Measurements from ENCODE around the gene PCGF2. TPM values are rescaled to one million over a fixed set of nuclear protein-coding genes. Genes with fewer than 3 reads are reported as not detected.

The PCGF2 gene
- total RNA-seq (2013), result 0.17 TPM
- polyA plus RNA-seq (under 1 TPM in 1 of 3 donors, not detected in 2; 0.60 TPM), polyA minus RNA-seq (0.14 and 0.96 TPM in 2 replicates), total RNA-seq (0.12 to 7.1 (median 0.27) reads per million in 11 experiments)

GRCh38 chr17:38748149-38748891 lies at the start of gene PCGF2:
TSS of gene PCGF2 (minus strand) at chr17:38748336. CDS start at chr17:38740402, 7,934 bp downstream.
- H2AFZ ChIP-seq (ENCODE audit: insufficient read depth, low read depth, low read length, poor library complexity, severe bottlenecking), result peak within 1 kb of the TSS; percentile 84
- WGBS (ENCODE audit: insufficient coverage), result 0% methylated on average over 3 of the region's 47 CpGs
- no peak for TF ChIP-seq CTCF (IDR thresholded peaks at IDR 0.05)
- H3K79me2 ChIP-seq (ENCODE audit: insufficient read depth, low read length), result peaks cover 9% of the 10 kb centered on the region
- peaks cover 3 to 5% of the 10 kb centered on the region in 2 donors for H3K36me3 Mint-ChIP-seq
- H3K9me3 Mint-ChIP-seq, result peaks cover 0 to 21% (median 4%) of the 10 kb centered on the region in 7 donors
- intact Hi-C loops (cut with micrococcal nuclease), result no loop called here
- H3K9ac ChIP-seq (ENCODE audit: insufficient read depth, low read length, poor library complexity, severe bottlenecking), result peak within 1 kb of the TSS; percentile 56
- no peaks in the 10 kb centered on the region for H3K36me3 ChIP-seq (replicated peaks in 1 of 2; ENCODE audit: control insufficient read depth in 1 of 2, insufficient read depth in 2 of 2, low read length in 2 of 2)
- peak within 1 kb of the TSS; percentile 86 to 98 for H3K4me3 Mint-ChIP-seq
- peak within 1 kb of the TSS; percentile 56 to 98 (median 63) for H3K4me3 ChIP-seq (replicated peaks in 1 of 3; ENCODE audit: low read depth in 2 of 3, low read length in 3 of 3)
- no peak within 1 kb of the TSS for H3K27ac ChIP-seq (ENCODE audit: low read depth in 1 of 2, low read length in 2 of 2)
- peaks cover 54% of the 10 kb centered on the region for H3K4me1 Mint-ChIP-seq
- H3K9me3 ChIP-seq (replicated peaks in 1 of 2; ENCODE audit: control insufficient read depth in 1 of 2, insufficient read depth in 1 of 2, low read length in 2 of 2), result no peaks in the 10 kb centered on the region
- no peak within 1 kb of the TSS for H3K27ac Mint-ChIP-seq
- H3K4me2 ChIP-seq (replicated peaks; ENCODE audit: extremely low read depth, low read length, poor library complexity, severe bottlenecking), result peak within 1 kb of the TSS; percentile 94
- no peak for DNase-seq
- peaks cover 55 to 77% (median 61%) of the 10 kb centered on the region in 3 donors for H3K27me3 Mint-ChIP-seq (ENCODE audit: low read depth in 3 of 3)
- peaks cover 59 to 65% of the 10 kb centered on the region in 2 donors for H3K4me1 ChIP-seq (ENCODE audit: control insufficient read depth in 1 of 2, insufficient read depth in 2 of 2, low read length in 2 of 2)
- H4K20me1 ChIP-seq (ENCODE audit: insufficient read depth, low read length), result no peaks in the 10 kb centered on the region
- H3K27me3 ChIP-seq (ENCODE audit: control insufficient read depth in 2 of 2, insufficient read depth in 2 of 2, low read length in 2 of 2), result peaks cover 21 to 59% of the 10 kb centered on the region in 2 donors

- peak overlapping the region in 1 of 3 experiments; percentile 97 for H3K4me3 ChIP-seq (replicated peaks in 1 of 3; ENCODE audit: low read depth in 2 of 3, low read length in 3 of 3)
- no peaks in the 10 kb centered on the region for H3K27me3 ChIP-seq (ENCODE audit: control insufficient read depth in 2 of 2, insufficient read depth in 2 of 2, low read length in 2 of 2)
Observed at GRCh38 chr17:38797828-38798227, 49.7 kb upstream of the PCGF2 start.

More at GRCh38 chr17:38797828-38798227, 49.7 kb upstream of the PCGF2 start:
- peaks cover 31% of the 10 kb centered on the region for H4K20me1 ChIP-seq (ENCODE audit: insufficient read depth, low read length)
- peaks cover 33 to 39% of the 10 kb centered on the region in 2 donors for H3K36me3 Mint-ChIP-seq
- peak overlapping the region; percentile 99 for H3K4me2 ChIP-seq (replicated peaks; ENCODE audit: extremely low read depth, low read length, poor library complexity, severe bottlenecking)
- no peak overlapping the region for H3K4me3 Mint-ChIP-seq
- peak overlapping the region in 5 of 7 donors; percentile 1 to 86 (median 55) for H3K27ac Mint-ChIP-seq
- peaks cover 0 to 1% (median 0%) of the 10 kb centered on the region in 7 donors for H3K9me3 Mint-ChIP-seq
- WGBS (ENCODE audit: insufficient coverage), result 98% methylated on average over 4 of the region's 6 CpGs
- H3K27ac ChIP-seq (ENCODE audit: low read depth in 1 of 2, low read length in 2 of 2), result peak overlapping the region in 1 of 2 donors; percentile 79
- H3K9me3 ChIP-seq (replicated peaks in 1 of 2; ENCODE audit: control insufficient read depth in 1 of 2, insufficient read depth in 1 of 2, low read length in 2 of 2), result no peaks in the 10 kb centered on the region
- DNase-seq, result no peak
- peaks cover 18 to 48% of the 10 kb centered on the region in 2 donors for H3K36me3 ChIP-seq (replicated peaks in 1 of 2; ENCODE audit: control insufficient read depth in 1 of 2, insufficient read depth in 2 of 2, low read length in 2 of 2)
- H3K4me1 ChIP-seq (ENCODE audit: control insufficient read depth in 1 of 2, insufficient read depth in 2 of 2, low read length in 2 of 2), result peaks cover 25 to 27% of the 10 kb centered on the region in 2 donors
- no peak overlapping the region for H2AFZ ChIP-seq (ENCODE audit: insufficient read depth, low read depth, low read length, poor library complexity, severe bottlenecking)
- TF ChIP-seq CTCF (IDR thresholded peaks at IDR 0.05), result no peak
- H3K79me2 ChIP-seq (ENCODE audit: insufficient read depth, low read length), result peaks cover 60% of the 10 kb centered on the region
- H3K4me1 Mint-ChIP-seq, result peaks cover 32% of the 10 kb centered on the region
- peak overlapping the region; percentile 95 for H3K9ac ChIP-seq (ENCODE audit: insufficient read depth, low read length, poor library complexity, severe bottlenecking)
- no peaks in the 10 kb centered on the region for H3K27me3 Mint-ChIP-seq (ENCODE audit: low read depth in 3 of 3)
- intact Hi-C loops (cut with micrococcal nuclease), result no loop called here
